ENCODE measurements around the gene FAM240B. TPM values are rescaled to one million over a fixed set of nuclear protein-coding genes. Genes with fewer than 3 reads are reported as not detected.

FAM240B gene
- total RNA-seq, 1 donor from 2014 or later = not detected

DNA sequence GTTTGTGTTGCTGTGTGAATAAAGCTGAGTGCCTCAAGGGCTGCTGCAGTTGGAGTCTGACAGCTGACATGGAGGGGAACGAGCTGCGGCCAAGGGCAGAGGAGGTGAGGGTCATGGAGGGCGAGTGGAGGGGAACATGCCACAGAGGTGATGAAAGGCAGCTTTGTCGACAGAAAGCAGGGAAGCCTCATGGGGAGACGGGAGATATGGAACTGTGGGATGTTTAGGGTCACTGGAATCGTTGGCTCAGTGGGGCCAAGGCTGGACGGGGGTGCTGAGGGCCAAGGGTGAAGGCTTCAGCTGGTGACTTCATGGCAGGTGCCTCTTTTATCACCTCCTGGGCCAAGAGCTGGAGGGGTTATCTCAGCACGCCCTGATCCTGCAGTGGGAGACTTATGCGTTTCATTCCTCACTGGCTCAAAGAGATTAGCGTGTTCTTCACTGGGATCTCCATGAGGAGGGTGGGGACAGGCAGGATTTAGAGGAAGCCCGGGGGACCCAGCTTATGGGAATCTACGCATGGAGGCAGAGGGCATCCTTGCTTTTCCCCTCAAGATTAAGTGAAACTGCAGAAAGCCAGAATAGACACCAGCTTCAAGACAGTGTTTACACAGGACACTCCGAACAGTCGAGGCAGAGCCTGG lies 42.2 kb downstream of the FAM240B start:
- DNase-seq (ENCODE audit: missing footprints) (peak; percentile 64), ATAC-seq (peak; percentile 91)
- intact Hi-C loops (cut with DNase I) = loop anchor here (1.0 kb wide), 1 partner anchor 25 kb away; no protein-coding TSS in a partner anchor

DNA sequence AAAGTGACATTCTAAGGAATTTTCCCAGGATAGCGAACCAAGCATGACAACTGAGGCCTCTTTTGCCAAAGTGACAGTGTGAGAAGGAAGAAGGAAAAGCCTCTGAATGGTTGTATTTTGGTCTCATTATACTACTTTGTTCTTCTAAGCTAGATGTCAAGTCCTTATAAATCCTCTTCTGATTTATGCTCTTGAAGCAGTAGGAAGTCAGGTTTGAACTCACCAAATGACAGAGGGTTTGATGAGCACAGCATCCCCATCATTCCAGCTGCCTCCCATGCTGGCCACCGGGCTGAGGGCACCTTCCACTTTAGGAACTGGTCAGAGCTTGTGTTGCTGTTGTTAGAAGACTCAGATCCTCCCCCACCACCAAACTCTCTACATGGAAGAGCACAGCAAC lies 44.1 kb downstream of the FAM240B start:
- intact Hi-C loops (cut with DNase I) = no loop called here
- no peak for DNase-seq (ENCODE audit: missing footprints)
- no peak for ATAC-seq

- DNase-seq (ENCODE audit: missing footprints) (no peak), ATAC-seq (no peak)
- intact Hi-C loops (cut with DNase I) = no loop called here
Measured at GRCh38 chr9:38675211-38675610, 44.7 kb downstream of the FAM240B start.

GRCh38 chr9:38673399-38674193 lies 46.3 kb downstream of the FAM240B start:
- ATAC-seq (no peak), DNase-seq (ENCODE audit: missing footprints) (no peak)
- intact Hi-C loops (cut with DNase I) = no loop called here

DNA sequence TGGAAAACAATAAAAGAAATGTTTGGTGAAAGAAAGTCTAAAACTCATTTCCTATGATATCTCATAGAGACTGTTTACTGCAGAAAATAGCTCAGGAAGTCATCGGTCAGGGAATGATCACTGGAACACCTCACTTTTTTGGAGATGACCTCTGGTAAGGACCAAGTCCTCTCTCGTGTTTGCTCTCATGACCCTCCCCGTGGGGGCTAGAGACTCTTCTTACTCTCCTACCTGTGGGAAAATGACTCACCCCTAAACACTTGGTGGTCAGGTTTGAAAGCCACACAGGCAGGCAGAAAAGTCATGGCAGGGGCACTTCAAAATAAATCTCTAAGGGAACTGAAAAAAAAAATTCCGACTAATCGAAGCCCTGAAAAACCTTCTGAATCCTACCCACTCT lies 48.2 kb downstream of the FAM240B start:
- DNase-seq (ENCODE audit: missing footprints) = no peak
- no peak for ATAC-seq
- intact Hi-C loops (cut with DNase I) = no loop called here

DNA sequence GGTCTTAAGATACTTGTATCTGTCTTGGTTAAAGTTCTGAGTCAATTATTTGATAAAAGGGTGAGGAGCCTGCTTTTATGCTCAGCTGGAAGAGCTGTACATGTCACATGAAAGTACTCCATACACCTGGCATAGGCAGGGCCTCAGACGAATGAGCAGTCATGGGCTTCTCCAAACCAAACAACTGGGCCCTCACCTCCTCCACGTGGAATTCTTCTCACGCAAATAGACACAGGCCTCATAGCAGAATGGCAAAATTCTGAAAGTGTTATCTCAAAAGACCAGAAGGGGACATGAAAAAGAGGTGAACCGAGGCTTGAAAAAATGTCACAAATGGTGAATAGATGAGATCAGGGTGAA lies 48.6 kb downstream of the FAM240B start:
- intact Hi-C loops (cut with DNase I) = no loop called here
- DNase-seq (ENCODE audit: missing footprints) = no peak
- ATAC-seq = no peak

DNA sequence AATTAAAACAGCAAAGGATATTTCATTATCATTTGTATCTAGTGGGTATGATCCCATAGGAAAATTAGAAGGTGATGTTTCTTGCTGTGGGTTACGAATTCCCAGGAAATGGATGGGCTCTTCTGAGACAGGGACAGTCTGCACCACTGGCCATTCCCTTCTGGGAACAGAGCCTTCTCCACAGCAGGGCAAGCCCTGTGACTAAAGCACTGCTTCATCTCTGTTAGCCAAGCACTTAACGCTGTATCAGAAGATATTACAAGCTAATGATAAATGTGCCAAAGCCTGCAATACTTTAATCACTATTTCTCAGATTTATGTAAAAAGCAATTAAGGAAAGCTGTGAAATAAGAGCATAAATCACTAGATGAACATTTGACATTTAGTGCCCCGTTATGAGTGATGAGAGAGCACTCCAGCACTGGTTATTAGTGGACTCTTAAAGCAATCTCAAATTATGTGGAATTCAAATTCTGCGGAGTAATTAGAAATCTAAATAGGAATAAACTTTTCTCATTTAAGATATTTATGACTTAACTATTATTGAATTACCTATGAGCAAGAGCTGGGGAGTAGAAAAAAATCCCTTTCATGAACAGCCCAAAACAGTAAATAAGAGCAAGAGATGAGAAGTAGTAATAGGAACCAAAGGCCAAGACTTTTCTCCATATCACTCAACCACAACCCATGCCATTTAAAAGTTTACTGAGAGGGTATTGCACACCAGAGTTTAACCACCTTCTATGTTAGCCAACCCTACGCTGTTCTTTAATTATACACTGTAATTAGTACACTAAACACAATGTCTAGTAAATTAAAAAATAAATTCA lies 49.2 kb downstream of the FAM240B start:
- ATAC-seq (no peak), DNase-seq (ENCODE audit: missing footprints) (no peak)
- intact Hi-C loops (cut with DNase I) = no loop called here

- DNase-seq (ENCODE audit: missing footprints) (no peak), ATAC-seq (no peak)
- intact Hi-C loops (cut with DNase I) = no loop called here
Measured at GRCh38 chr9:38668791-38669466, 51.0 kb downstream of the FAM240B start.

DNA sequence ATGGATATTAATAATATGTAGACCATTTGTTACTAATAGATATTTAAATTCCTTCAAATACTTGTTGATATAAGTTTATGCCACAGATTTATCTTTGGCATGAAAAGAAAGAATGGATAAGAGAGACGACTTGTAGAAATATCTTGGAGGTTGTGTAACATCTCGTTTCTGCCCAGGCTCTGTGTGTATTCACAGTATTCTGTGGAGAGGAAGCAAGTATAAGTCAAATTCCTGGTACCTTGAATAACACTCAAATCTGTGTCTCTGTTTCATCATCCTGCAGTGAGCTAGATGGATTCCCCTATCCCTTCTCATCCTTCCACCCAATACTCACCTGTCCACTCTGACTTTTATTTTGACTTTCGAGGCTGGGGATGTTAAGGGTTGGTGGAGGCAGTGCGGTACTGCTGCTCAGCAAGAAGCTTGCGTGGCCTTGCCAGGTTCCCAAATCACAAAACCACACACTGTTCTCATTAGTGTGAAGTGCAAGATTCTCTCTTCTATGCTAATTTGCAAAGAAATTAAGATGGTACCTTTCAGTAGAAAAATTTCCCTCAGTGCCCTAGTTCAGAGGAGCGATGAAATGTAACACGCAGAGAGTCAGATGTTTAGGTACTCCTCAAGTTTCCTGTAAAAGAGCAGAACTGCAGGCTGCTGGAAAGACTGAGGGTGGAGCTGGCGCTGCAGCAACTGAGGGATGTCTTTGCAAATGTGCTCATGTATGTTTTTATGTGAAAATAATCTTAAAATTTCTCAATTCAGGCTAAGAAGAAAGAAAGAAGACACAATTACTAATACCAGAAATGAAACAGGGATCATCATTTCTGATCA lies 57.0 kb downstream of the FAM240B start:
- ATAC-seq = no peak
- no peak for DNase-seq (ENCODE audit: missing footprints)
- intact Hi-C loops (cut with DNase I) = no loop called here

- DNase-seq (ENCODE audit: missing footprints) (no peak), ATAC-seq (no peak)
- intact Hi-C loops (cut with DNase I) = no loop called here
Measured at GRCh38 chr9:38659538-38659937, 60.4 kb downstream of the FAM240B start.

GRCh38 chr9:38656896-38657295 lies 63.0 kb downstream of the FAM240B start:
- intact Hi-C loops (cut with DNase I) = no loop called here
- ATAC-seq (no peak), DNase-seq (ENCODE audit: missing footprints) (no peak)

GRCh38 chr9:38652486-38652885 lies 67.4 kb downstream of the FAM240B start:
- intact Hi-C loops (cut with DNase I) = loop anchor here (1.0 kb wide), 1 partner anchor 25 kb away; no protein-coding TSS in a partner anchor
- ATAC-seq (peak; percentile 20), DNase-seq (ENCODE audit: missing footprints) (no peak)

- intact Hi-C loops (cut with DNase I) = loop anchor here (1.0 kb wide), 1 partner anchor 25 kb away; no protein-coding TSS in a partner anchor
- DNase-seq (ENCODE audit: missing footprints) (no peak), ATAC-seq (no peak)
Measured at GRCh38 chr9:38652044-38652443, 67.9 kb downstream of the FAM240B start.

GRCh38 chr9:38651400-38652042 lies 68.4 kb downstream of the FAM240B start:
- intact Hi-C loops (cut with DNase I) = loop anchor here (1.0 kb wide), 1 partner anchor 26 kb away; no protein-coding TSS in a partner anchor

DNA sequence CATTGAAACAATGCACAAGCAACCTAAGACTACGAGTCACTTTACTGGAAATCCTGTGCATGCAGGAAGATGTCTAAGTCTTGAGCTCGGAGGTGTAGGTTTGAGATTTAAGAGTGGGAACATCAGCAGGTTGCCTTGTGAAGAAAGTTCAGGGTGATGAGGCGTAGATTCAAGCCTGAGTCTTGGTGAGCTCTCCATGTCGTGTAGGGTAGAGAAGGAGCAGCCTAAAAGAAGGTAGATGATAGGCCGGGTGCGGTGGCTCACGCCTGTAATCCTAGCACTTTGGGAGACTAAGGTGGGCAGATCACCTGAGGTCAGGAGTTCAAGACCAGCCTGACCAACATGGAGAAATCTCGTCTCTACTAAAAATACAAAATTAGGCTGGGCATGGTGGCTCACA lies 69.4 kb downstream of the FAM240B start:
- intact Hi-C loops (cut with DNase I) = no loop called here
- ATAC-seq = no peak
- DNase-seq (ENCODE audit: missing footprints) = no peak

More at GRCh38 chr9:38651400-38652042, 68.4 kb downstream of the FAM240B start:
- ATAC-seq (peak; percentile 76), DNase-seq (ENCODE audit: missing footprints) (no peak)

DNA sequence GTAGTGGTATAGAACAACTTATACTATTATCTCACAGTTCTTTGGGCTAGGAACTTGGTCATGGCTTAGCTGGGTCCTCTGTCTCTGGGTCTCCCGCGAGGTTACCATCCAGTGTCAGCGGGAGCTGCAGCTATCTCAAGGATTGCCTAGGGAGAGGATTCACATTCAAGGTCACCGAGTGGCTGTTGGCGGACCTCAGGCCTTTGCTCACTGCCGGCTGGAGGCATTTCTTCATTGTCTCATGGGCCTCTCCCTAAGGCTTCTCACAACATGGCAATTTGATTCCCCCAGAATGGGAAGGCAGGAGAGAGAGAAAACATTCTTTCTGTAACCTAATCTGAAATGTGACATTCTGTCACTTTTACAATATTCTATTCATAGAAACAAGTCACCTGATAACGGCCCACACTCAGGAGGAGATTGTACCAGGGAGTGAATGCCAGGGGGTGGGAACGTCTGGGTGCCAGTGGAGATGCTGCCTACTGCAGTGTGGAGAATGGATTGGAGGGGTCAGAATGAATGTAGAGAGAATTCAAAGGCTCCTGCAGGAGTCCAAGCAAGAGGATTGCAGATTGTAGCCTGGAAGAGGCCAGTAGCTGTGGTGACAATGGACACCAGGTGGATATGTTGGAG lies 70.1 kb downstream of the FAM240B start:
- intact Hi-C loops (cut with DNase I) = no loop called here
- DNase-seq (ENCODE audit: missing footprints) (no peak), ATAC-seq (peak; percentile 79)

DNA sequence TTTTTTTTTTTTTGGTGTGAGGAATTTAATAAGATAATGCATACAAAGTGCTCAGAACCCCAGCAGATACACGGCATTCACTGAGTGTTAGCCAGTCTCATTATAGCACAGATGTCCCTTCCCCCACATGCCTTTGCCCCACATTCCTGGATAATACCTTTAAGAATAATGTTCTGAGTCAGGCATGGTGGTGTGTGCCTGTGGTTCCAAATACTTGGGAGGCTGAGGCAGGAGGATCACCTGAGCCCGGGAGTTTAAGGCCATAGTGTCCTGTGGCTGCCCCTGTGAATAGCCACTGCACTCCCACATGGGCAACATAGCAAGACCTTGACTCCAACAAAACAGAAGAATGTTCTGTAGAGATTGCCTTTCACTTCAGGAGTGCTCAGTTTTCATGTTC lies 75.3 kb downstream of the FAM240B start:
- intact Hi-C loops (cut with DNase I) = loop anchor here (5.0 kb wide), 1 partner anchor 63 kb away; no protein-coding TSS in a partner anchor
- ATAC-seq (no peak), DNase-seq (ENCODE audit: missing footprints) (no peak)
